Hypothalamus (tissue), 51 donors: ENCODE measurements around the gene SH3RF3.

Source experiments
- DNase-seq, 51 donors: peaks; one replicate each; lab custom pipeline; 2025; lab: John Stamatoyannopoulos, UW

SH3RF3 gene

DNA sequence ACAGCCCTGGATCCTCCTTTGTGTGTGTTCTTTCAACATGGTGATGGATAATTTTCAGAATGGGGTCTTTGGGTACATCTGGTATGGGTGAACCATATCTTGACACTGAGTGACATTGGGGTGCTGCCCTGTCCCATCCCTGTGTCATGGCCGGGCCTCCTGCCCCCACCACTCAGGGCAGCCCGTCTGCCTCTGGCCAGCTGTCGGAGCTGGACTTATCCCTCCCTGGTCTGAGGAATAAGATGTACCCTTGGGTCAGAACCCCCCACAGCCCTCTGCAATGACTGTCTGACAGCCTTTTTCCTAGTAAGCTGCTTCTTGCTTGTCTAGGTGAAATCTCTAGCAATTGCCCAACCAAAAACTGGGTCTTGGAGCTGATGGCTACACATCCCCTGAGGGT, 142.9 kb downstream of the SH3RF3 start:
- DNase-seq = no peak

DNA sequence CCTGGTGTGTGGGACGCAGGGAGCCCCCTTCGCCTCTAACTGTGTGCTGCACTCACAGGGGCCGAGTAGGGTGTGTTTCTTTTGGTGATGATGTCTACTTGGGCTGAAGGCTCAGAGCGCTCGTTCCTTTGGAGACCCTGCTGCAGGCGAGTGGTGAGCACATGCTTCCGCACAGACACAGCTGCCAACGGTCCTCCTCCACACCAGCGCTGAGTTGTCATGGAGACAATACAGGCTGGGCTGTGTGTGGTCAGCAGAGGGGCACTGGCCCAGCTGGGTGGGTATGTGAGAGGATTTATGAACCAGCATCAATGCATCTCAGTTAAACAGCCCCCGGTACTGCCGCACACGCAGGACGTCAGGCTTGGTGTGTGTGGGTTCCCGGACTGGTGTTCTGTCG, 143.5 kb downstream of the SH3RF3 start:
- DNase-seq = peak in 5 of 51 donors; percentile 15 to 49 (median 17)

DNA sequence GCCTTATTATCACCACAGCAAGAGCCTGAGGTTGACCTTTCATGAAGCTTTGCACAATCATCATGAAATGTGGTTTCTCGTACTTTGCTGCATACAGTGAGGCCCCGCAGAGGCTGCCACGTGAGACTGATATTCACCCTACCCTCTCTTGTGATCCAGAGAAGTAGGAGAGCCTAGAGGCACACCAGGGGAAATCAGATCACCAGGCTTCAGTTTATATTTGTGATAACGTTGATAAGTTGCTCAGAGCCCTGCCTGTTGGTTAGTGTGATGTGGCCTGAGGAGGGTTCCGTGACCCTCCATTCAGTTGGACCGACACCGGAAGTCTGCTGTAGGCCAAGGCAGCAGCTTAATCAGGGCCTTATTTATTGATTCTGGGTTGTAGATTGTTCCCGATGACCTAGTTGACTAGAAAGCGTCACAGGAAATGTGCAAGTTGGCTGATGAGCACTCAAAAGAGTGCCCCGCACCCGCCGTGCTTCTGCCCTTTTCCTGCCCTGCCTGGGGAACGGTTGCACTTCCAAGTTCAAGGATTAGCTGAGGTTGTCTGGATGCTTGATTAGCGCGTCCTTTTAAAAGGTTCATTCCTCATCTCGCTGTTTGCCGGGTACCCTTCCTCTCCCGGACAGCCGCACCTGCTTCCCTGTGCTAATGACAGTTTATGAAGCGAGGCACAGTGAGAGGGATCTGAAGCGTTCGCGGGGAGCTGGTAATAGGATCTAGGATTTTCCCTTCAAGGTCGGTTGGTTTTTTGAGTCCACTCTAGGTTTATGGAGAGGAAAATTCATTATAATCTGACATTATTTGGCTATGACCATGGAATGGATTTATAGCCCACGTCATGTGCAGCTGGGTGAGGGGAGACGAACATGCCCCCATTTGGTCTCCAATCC, 146.4 kb downstream of the SH3RF3 start:
- no peak for DNase-seq

DNA sequence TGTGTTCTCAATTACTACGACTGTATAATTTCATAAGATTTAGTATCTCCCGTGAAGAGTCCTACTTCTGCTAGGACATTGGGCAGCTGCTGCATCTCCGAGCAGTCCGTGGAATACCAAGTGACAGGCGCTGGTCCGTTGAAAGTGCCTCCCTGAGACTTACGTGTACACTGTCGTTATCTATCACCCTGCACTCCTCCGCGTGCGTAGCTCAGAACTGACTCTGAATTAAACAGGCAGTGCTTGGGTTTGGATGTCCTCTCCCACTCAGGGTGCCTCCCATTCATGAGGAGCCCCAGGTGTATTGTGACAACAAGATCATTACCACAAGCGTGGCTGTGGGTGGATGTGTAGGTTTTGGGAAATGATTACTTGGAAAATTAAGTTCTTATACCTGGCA, 148.4 kb downstream of the SH3RF3 start:
- DNase-seq = no peak

DNA sequence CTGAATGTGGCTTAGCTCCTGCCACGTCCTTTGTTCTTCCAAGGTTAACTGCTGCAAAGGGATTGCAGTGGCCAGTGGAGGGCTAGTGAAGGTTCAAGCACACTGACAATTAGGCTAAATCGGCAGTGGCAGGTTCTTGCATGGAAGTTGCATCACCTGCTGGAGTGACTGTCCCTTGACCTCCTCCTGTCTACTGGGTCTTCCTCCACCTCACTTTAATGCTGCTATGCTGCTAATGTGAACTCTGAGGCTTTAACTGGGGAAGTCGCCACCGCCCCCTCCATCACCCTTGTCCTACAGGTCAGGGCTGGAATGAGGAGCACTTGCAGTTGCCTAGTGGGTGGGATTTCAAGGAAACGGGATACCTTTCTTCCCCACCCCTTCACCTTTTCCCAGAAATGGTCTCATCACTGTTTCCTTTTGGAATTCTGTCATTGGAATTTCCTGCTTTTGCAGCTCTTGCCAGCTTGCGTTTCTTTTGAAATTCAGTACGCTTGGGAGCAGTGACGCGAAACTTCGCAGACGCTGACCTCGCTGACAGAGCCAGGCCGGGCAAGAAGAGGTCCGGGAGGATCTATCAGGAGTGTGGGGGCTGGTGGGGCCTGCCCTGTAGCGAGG, 150.3 kb downstream of the SH3RF3 start:
- no peak for DNase-seq

DNA sequence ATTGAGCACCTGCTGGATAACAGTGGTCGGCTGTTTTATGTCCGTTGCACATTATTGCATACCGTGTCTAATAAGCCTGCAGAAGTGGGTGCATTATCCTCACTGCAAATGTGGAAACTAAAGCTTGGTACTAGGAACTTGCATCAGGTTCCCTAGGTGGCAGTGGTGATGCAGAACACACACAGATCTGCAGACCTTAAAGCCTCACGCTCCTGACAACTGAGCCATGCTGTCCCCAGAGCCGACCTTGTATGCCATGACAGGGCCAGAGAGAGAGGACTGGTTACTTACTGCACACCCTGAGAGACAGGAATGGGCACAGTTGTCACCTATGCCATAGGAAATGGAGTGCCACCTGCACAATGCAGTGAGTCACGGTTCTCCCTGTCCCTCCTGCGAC, 151.8 kb downstream of the SH3RF3 start:
- no peak for DNase-seq

DNA sequence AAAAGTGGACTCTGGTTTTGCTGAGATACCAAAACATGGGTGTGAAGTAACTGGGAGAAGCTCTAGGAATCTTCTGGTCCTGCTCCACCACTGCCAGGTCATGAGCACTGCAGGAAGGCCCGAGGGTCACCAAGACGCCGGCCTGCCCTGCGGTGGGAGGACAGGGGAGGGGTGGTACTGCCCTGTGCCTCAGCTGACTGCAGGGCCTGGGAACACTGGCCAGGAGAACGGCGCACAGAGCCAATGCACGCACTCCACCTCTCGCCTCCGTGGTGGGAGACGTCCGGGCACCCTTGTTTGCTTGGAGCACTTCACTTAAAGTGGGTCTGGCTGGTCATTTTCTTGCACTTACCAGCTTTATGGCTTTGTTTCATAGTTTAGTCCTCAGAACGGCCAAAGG, 153.4 kb downstream of the SH3RF3 start:
- DNase-seq = no peak

DNA sequence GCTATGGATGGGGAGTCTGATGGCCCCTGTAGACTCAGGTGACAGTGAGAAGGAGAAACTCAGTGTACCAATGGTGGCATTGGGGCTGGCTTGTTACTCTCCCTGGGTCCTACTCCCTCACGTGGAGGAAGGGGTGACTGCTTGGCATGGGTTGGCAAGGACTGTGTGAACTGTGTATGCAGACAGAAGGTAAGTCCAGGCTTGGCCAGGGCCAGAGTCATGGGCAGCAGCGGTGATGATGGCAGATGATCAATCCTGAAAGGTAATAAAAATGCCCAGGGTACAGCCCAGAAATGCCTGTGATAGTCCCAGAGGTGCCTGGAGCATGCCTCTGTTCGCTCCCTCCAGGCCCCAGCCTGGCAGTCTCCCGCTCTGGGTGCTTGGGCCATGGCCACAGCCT, 153.9 kb downstream of the SH3RF3 start:
- DNase-seq = no peak

DNA sequence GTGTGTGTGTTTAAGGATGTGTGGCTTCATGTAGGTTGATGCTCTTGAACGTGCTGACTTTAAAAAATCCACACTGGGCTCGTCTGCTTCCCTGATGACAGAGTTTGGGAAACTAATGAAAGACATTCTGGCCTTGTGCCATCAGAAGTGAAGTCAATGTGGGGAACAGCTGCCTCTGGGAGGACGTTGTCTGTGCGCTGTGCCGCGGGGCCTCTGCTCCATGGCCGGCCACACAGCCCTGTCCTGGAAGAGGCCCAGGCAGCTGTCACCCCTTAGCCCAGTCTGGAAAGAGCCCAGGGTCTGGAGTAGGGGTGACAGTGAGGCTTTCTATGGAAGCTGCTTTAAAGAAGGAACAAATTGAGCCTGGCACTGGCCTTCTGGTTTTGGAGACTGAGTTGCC, 155.8 kb downstream of the SH3RF3 start:
- peak in 3 of 51 donors; percentile 7 to 15 (median 15) for DNase-seq

DNA sequence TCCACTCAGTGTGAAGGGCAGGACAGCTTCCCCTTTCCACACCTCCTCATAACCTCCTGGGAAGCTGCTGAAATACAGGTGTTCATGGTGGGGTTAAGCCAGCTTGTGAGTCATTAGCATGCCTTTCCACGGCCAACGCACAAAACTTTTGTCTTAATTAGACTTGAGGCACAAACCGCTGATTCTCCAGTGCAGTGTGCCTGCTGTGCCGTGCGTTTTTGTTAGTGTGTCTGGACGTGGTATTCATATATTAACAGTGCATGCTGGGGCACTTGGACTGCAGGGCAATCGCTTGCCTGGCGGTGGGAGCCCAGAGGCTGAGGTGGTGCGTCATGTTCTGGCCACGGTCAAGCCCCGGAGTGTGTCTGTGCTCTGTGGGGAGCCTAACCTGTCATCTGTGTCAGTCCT, 156.2 kb downstream of the SH3RF3 start:
- DNase-seq = no peak

DNA sequence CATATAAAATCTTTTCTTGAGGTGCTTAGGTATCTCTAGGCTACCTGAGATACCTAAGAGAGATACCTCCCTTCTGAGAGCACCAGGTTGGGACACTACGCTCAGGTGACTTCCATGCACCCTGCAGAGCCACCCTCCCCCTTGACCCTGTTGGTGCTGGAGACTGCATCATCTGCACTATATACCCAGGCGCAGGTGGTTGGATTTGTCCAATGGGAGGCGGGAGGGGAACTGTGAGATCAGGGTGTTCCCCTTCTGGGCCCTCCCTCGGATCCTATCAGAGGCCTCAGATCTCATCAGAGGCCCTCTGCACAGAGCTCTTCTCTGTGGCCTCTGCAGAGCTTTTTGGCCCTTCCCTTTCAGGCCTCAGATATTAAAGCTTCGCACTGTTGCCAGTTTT, 158.4 kb downstream of the SH3RF3 start:
- DNase-seq = no peak

DNA sequence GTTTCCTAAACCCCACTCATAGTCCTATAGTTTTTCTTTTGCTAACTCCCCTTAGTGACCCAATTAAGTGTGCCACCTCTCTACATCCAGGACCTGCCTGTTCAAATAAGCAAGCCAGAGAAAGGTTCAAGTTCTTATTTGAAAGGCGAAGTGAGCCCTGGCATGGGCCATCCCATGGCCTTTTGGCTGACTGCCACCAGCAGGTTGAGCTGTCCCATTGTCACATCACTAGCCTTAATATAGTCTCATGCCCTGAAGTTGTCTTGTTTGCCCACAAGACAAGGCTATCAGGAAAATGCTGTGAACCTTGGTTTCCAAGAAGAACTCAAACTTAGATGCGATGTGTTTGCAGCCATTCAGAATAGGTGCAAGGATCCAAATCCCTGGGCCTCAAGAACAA, 158.8 kb downstream of the SH3RF3 start:
- no peak for DNase-seq

DNA sequence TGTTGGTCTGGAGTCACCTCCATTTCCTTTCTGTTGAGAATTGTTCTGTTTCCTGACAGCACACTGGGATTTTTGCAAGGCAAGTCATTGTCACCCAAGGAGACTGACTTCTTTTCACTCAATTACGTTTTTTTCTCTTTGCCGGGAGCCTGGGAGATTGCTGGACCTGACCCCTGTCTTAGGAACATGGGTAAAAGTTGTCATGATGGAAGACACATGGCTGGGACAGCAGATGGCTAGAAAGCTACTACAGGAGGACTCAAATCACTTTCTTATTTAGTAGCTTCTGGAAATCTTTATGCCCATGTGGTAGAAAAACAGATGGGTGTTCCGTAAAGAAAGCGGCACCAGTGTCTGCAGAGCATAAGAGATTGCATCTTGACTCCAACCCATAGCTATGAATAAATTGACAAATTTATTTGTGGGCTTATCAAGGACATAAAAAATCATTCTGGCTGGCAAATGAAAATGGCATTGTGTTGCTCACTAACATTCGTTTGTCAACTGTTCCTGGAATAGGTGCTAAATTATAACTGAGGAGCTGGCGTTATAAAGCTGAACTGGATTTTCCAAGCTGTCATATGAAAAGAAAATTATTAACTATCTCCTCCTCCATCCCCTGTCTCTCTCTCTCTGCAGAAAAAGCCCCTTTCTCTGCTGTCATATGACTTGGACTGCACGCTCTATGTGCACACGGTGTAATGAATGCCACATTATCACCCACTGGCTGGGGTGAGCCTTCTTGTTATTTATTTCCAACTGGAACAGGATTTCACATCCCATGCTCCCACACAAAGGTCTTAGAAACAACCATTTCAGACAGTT, 159.8 kb downstream of the SH3RF3 start:
- DNase-seq = peak in 1 of 51 donors; percentile 9

DNA sequence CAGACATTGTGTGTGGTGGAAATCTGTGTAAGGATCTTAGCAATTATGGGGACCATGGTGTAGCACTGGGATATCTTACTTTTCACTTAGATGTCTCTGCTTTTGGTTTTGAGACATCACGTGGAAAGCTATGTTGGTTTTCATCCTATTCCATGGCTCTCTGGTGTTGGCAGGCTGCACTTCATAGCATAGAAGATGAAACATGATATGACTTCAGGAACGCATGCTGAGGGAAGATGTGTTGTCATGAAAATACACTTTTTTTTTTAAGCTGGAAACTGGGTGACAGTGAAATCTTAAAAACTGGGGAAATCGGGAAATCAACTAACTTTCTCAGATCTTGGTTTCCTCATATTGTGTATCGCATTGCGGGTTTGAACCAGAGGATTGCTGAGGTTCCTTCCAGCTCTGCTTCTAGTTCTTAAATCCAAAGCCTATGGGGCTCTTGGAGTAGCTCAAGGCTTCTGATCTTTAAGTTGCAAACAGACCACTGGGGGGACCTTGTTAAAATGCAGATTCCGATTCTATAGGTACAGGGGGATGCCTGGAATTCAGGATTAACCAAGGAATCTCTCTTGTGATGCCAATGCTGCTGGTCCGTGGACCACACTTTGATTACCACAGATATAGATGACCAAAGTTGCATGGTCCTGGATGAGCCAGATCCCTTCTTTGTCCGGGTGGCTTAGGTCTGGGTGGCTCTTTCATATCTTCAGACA, 160.7 kb downstream of the SH3RF3 start:
- DNase-seq = no peak

DNA sequence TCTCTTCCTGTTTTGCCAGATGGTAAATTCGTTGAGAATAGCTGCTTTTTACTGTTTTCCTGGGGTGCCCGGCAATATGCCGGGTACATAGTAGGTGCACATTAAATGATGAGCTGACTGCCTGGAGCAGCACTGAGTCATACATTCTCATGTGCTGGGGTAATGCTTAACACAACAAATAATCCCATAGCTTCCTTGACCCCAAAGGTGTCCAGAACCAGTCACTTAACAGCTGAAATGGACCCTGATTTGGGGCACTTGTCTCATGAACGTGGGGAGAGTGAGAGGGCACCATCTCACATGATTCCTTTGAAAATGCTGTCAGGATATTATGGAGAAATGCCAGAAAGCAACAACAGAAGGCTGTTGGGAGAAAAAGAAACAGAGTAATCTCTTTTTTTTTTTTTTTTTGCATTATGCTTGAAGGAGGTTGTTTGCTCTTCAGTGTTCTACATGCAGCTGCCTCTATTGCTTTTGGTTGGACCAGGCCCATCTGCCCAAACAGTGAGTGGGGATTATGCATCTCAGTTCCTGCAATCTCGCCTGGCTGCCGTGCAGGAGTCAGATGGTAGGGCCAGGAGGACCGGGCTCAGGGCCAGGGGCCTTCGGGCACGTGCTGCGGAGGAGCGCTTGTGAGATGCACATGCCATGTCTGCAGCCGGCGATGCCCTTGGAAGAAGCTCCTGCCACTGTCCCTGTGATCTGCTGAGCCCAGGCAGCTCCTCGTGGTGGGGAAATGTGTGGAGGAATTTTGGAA, 162.1 kb downstream of the SH3RF3 start:
- DNase-seq = peak in 16 of 51 donors; percentile 4 to 58 (median 24)

DNA sequence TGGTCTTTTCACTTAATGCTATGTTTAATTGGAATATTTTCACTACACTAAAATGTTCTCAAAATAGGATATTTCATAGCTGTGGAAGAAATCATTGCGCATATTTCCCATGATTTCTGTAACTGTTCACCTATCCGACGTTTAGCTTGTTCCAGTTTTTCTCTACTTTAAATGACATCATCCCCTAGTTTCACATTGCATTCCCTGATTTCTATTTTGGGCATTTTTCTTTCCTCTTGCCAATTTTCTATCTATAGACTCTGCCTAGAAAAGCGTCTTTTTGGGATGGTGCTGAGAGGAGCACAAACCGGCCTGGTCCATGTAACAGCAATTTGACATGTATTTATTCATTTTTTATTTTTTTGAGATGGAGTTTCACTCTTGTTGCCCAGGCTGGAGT, 163.4 kb downstream of the SH3RF3 start:
- DNase-seq = no peak

DNA sequence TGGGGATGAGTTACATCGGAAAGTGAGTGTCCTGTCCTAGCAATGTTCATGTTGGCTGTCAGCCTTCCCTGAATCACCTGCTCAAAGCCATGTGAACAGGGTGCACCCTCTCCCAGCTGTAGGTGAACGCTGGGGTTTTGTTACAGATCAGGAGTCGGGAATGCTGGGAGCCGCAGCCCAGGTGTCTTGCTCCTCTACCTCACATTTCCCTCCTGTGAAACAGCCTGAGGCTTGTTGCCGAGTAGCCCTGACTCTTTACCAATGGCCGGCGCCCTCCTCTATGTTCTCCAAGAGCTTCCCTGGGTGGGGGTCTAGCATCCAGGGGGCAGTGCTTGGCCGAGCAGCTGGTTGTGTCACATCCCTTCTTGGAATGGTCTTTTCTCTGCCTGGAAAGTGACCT, 164.7 kb downstream of the SH3RF3 start:
- DNase-seq = no peak

DNA sequence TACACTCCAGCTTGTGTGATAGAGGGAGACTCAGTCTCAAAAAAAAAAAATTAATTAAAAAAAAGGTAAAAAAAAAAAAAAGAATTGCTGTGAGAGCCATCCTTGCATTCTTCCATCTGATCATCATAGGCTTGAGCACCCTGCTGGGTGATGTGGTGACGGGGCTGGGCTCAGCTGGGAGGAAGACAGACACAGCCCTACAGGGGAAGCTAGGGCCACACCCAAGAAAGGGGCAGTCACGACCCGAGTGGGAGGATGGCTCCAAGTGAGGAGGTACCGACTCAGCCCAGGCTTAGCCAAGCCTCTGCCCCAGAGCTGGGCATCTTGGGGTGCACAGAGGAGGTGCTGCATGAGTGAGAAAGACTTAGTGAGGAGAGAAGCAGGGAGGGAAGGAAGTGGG, 165.5 kb downstream of the SH3RF3 start:
- no peak for DNase-seq

DNA sequence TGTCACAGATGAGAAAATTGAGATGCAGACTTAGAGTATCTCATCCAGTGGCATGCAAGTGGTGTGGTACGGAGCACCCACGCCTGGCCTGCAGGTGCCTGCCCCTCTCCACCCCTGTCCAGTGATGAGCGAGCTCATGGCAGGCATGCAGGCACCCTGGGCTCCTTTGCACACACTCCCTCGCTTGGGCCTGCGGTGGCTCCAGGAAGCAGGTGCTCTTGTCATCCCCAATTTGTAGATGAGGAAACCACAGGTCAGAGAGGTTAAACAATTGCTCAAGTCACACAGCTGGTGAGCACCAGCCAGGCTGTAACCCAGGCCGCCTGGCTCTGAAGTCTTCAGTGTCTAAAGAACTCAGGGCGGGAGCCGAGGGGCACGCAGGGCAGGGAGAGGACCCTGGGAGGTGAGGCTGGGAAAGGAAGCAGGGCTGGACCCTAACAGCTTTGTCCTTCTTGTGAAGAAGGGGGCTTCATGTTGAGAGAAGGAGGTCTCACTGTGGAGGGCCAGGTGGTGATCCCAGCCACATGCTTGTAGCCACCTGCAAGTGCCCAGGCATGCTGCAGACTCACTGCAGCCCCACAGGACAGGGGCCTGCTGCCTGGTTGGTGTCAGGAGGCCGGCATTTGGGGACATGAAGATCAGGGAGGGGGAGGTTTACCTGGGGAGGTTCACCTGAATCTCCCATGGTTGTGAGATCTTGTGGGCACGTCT, 166.2 kb downstream of the SH3RF3 start:
- no peak for DNase-seq
